GM20431 (cell line): ENCODE results near the gene KIF26B.
"Not testable (repeated sequence)": the region's sequence is repeated elsewhere in the genome, so short reads cannot be mapped to it uniquely, and the experiment has no call there.

Experiments used
- in situ Hi-C: fragments of 300-500 bp; cut with MseI, MboI; formaldehyde crosslinking; loops from one replicate; pipeline ENCODE4 v1.15.0; 2020; ENCODE audit warnings: low sequenced_read_pairs; ENCODE audit not compliant: unreplicated experiment

Gene KIF26B

DNA sequence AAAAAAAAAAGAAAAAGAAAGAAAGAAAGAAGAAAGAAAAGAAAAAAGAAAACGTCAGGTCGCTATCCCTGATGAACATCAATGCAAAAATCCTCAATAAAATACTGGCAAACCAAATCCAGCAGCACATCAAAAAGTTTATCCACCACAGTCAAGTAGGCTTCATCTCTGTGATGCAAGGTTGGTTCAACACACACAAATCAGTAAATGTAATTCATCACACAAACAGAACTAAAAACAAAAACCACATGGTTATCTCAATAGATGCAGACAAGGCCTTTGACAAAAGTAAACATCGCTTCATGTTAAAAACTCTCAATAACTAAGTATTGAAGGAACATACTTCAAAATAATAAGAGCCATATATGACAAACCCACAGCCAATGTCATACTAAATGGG lies 573.2 kb downstream of the KIF26B start:
- in situ Hi-C loops, result not testable (repeated sequence)

DNA sequence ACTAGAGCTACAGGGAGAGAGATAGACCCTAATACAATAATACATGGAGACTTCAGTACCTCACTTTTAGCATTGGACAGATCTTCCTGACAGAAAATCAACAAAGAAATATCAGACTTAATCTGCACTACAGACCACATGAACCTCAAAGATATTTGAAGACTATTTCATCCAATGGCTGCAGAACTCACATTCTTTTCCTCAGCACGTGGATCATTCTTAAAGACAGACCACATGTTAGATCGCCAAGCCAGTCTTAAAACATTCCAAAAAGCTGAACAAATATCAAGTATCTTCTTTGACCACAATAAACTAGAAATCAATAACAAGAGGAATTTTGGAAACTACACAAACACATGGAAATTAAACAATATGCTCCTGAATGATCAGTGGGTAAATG lies 576.0 kb downstream of the KIF26B start:
- in situ Hi-C loops, result no loop called here

DNA sequence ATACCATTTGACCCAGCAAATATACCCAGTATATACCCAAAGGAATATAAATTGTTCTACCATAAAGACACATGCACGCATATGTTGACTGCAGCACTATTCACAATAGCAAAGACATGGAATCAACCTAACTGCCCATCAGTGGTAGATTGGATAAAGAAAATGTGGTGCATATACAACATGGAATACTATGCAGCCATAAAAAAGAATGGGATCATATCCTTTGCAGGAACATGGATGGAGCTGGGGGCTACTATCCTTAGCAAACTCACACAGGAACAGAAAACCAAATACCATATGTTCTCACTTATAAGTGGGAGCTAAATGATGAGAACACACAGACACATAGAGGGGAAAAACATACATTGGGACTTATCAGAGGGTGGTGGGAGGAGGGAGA lies 585.6 kb downstream of the KIF26B start:
- in situ Hi-C loops, result not testable (repeated sequence)

DNA sequence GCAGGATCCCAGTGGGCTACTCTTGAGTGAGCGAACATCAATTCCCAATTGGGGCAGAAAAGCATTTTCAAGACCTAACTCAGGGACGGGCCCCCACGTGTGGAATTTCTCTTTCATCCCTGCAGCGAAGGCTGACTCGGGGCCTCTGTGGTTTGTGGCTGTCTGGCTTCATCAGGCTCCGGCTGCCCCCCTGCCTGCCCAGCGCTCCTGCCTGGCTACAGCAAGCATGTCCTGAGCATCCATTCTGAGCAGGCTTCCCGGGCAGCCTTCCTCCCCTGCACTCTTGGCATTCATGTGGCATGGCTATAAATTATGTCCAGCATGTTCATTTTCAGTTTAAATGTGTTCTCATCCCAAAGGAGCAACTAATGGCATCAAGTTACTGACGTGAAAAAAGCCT lies 588.1 kb downstream of the KIF26B start:
- in situ Hi-C loops, result no loop called here

DNA sequence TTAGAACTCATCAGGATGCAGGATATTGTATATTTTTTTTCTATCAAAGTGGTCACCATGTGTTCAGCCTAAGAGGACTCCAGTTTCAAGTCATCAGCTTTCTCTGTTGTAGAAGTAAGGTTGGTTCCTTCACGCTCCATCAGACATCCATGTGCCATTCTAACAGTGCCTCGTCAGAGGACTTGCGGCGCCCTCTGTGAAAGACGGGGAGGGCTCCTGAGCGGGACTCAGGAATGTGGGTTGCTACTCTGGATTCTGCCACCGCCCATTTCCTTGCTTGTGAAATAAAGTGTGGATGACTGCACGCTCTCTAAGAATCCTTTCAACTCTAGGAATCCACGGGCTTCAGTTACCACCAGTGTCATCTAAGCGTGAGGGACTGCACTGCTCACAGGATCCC lies 593.5 kb downstream of the KIF26B start:
- in situ Hi-C loops, result no loop called here

DNA sequence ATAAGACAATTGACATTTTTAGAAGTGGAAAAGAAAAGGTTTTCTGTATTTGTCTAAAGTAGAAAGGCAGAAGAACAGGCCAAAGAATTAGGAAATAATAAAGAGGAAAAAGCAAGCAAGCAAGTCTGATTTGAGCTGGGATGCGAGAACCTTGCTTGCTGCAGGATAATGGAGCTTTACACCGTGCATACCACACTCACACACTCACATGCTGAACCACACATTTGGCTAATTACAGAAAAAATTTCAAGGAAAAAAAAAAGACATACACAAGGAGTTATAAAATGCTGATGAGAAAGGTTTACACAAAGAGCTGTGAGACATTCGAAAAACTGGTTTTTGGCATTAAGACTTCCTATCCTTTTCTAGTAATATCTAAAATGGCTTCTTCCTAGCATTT lies 593.9 kb downstream of the KIF26B start:
- in situ Hi-C loops, result no loop called here

DNA sequence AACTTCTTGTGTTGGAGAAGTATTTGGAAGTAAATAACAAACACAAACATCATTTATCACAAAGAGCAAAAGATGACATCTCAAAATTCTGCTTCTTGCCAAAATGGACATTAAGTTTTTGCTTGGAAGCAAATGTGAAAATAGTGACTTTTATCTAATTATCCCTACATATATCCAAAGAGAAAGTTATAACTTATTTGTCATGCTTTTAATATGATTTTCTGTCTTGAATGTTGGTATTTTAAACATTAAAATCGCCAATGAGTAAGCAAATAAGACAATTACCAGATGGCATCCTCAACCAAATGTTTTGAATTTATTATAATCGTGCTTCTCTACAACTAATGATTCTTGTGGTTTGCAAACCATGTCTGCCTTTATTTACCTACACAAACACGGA lies 594.3 kb downstream of the KIF26B start:
- in situ Hi-C loops, result no loop called here

DNA sequence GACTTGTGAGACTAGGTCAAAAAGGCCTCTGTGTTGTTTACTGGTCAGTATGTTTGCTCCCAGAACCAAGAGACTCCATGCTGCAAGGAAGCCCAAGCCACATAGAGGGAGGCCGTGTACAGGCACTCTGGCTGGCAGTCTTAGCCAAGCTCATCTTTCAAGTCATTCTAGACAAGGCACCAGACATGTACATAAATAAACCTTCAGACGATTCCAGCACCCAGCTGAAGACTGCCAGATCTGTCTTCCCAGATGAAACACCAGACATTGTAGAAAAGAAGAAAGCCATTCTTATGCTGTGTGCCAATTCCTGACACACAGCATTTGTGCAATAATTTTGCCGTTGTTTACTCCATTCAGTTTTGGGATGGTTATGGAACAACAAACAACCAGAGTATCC lies 595.5 kb downstream of the KIF26B start:
- in situ Hi-C loops, result no loop called here

DNA sequence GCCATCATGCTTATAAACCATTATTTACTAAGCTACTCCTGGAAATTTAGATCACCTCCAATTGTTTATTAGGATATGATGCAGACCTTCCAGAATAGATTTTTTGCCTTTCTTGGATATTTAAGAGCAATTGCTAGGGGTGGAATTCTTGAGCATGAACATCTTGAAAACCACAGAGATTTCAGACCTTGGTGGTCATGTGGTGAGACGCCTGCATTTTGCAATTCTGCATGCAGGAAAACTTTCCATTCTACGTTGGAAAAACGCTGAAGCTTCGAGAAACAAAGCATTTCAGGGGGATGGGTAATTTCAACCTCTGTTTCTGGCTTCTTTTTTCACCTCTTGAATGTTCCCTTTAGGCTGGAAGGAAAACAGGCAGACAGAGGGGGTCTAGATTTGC lies 596.3 kb downstream of the KIF26B start:
- in situ Hi-C loops, result no loop called here

DNA sequence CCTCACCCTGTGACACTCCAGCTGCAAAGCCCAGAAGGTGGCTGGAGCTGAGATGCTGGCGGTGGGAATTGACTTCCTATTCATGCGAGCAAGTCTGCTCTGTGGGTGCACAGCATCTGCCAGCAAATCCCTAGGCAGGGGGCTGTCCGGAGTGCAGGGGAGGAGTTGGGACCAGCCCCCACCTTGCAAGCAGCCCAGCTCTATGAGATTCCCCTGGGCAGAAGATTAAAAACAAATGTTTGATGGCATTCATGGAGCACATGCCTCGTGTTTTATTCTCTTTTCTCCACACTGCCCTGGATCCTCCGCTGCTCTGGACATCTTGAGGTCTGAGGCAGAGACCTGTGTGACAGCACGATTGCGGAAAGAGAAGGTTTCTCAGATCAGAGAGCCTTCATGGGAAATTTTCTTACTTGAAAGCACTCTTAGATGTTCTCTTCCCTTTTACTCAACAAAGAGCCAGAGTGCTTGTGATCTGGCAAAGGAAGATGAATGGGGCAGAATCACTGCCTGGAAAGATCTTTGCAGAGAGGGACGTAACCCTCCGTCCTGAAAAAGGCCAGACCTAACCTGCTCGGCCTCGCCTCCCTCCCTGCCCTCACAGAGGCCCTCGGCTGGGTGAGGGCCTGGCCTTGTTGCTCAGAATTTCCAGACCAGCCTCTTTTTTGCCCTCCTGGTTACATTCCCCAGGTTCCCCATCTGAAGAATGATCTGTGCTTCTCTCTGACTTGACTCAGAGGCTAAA lies 597.1 kb downstream of the KIF26B start:
- in situ Hi-C loops, result no loop called here

DNA sequence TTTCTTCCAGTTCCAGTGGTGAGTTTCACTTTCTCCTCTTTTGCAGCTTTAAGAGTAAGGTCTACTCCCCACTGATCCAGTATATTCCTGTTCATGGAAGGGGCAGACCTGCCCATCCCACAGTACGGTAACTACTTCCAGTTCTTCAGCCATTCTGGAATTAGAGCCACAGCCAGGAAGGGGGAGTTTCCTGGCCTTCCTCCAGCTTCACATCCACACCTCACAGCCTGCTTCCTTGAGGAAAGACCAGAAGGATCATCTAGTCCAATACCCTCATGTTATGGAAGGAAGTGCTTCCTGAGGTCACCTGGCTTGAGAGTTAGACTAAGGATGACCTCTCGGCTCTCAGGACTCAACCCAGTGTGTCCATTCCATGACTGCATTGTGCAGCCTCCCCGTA lies 597.8 kb downstream of the KIF26B start:
- in situ Hi-C loops, result no loop called here

DNA sequence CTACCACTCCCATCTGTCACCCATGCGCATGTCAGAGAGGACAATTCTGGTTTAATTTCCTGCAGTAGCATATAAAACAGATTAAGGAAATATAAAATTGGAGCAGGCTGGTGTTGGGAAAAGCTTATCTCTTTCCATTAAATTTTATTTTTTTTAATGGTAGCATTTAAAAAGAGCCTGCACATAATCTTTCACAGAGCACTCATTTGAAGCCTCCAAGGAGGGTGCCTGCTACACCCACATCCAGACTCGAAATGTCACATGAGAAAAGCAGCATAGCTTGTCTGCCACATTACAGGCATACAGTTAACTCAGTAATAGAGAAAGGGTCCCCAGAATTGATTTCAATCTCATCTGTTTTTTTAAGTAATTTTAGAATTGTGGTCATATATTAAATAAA lies 599.0 kb downstream of the KIF26B start:
- in situ Hi-C loops, result no loop called here

DNA sequence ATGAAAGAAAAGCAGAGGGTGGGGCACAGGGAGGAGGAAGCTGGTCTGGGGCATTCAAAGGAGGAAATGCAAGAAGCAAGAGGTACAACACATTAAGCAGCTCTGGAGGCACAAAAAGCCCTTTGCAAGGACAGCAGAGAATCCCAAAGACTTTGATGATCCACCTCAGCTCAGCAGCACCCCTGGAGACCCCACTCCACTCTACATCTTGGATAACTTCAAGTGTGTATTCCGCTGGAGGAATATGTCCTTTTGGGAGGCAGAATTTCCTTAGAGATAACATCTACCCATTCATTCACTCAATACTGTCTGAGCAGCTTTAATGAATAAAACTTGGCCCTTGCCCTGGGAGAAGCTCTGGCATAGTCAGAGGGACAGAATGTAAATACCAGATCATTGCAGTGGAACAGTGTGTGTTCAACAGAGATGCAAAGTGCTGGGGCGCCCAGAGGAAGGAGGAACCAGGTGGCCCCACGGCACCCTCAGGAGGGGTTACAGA lies 599.7 kb downstream of the KIF26B start:
- in situ Hi-C loops, result no loop called here
